Heart left ventricle (tissue), 13 donors: ENCODE results near the gene ZNF197.

Source experiments
- POLR2A ChIP-seq, 2 donors: fragments of 450-650 bp; IDR thresholded peaks; one replicate each; pipeline ENCODE4 v1.6.1; 2017; ENCODE audit warnings: antibody characterized with exemption in 2 of 2, mild to moderate bottlenecking in 2 of 2, moderate library complexity in 2 of 2
- TF ChIP-seq, protein P1 (sequence below), 12 donors: fragments of 200-600 bp; sonication (generic) in 4 of 12; IDR thresholded peaks; one replicate each; pipeline versions ENCODE4 v1.5.0 to v1.8.0; 2018 to 2022; ENCODE audit warnings: antibody characterized with exemption in 12 of 12, mild to moderate bottlenecking in 5 of 12
- donor health status: ischemic (EF 13 %, LVEDD 7.1; RV severe dilation, severe dysfunction).
- donor health status: DM: no; HTN: yes; CAD: no.
- donor health status: DM: no; HTN: no; CAD: no.
- donor health status: ischemic (EF 25% LVEDD 6.9; RV normal size, moderate dysfunction).
- donor health status: ischemic (EF 25% LVEDD 5.7; RV mildly dilated, moderate dysfunction).
- donor health status: ischemic (EF 35%, LVEDD 5.7; RV mildly dilated, moderate dysfunction).
- donor health status: nonischemic (EF 11% LVEDD 7.7; RV severe dilation, severe dysfunction).
- donor health status: DM: yes; HTN: yes; CAD: no.
- donor health status: PGD.
- donor health status: ischemic (EF 29% LVEDD 5.4; RV normal size, mild dysfunction).
- donor health status: nonischemic (EF 23%, LVEDD 6.1; RV moderate dilation, normal function).

DNA sequence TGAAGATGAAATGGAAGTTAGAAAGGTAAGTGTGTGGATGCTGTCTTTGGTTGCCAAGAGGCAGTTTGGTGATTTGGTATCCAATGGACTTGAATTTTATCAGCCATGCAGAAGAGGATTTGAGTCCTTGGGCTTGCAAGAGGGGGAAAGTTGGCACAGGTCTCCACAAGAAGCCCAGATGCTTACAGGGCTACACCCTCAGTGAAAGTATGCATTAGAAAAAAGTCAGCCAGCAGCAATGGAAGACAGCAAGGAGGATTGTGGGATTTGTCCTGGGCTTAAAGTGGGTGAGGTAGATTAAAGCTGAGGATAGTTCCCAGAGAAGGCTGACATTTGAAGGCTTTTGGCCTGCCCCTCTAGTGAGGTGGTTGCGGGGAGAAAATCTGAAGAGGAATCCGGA lies 23.1 kb upstream of the ZNF197 start:
- no peak for TF ChIP-seq POLR2A (IDR thresholded peaks at IDR 0.05)
- TF ChIP-seq, protein P1, sequence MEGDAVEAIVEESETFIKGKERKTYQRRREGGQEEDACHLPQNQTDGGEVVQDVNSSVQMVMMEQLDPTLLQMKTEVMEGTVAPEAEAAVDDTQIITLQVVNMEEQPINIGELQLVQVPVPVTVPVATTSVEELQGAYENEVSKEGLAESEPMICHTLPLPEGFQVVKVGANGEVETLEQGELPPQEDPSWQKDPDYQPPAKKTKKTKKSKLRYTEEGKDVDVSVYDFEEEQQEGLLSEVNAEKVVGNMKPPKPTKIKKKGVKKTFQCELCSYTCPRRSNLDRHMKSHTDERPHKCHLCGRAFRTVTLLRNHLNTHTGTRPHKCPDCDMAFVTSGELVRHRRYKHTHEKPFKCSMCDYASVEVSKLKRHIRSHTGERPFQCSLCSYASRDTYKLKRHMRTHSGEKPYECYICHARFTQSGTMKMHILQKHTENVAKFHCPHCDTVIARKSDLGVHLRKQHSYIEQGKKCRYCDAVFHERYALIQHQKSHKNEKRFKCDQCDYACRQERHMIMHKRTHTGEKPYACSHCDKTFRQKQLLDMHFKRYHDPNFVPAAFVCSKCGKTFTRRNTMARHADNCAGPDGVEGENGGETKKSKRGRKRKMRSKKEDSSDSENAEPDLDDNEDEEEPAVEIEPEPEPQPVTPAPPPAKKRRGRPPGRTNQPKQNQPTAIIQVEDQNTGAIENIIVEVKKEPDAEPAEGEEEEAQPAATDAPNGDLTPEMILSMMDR (IDR thresholded peaks at IDR 0.05), result no peak
